ENCODE results near the gene TBX10.

Gene TBX10

GRCh38 chr11:67613960-67614715 is 25.4 kb downstream of the TBX10 start:
- Histone ChIP-seq H3K9me3 (no peaks in the 10 kb centered on the region), H3K27me3 (peaks cover 29% of the 10 kb centered on the region), H3K4me1 (ENCODE audit: control insufficient read depth in 1 of 2, insufficient read depth in 1 of 2, low read depth in 1 of 2, low read length in 1 of 2) (peaks cover 13% of the 10 kb centered on the region in 2 experiments), H3K27ac (peak overlapping the region; percentile 80), H3K36me3 (peaks cover 34% of the 10 kb centered on the region), H3K4me3 (ENCODE audit: low read depth in 1 of 2, low read length in 1 of 2) (peak overlapping the region; percentile 57 to 64)
- TF ChIP-seq CTCF (IDR thresholded peaks at IDR 0.05) = peak; percentile 48

- H3K4me1 ChIP-seq (ENCODE audit: control insufficient read depth in 1 of 2, insufficient read depth in 1 of 2, low read depth in 1 of 2, low read length in 1 of 2) = peaks cover 13% of the 10 kb centered on the region in 2 experiments
- H3K27ac ChIP-seq = peak overlapping the region; percentile 80
- H3K36me3 ChIP-seq = peaks cover 38% of the 10 kb centered on the region
- H3K27me3 ChIP-seq = peaks cover 29% of the 10 kb centered on the region
- TF ChIP-seq CTCF (IDR thresholded peaks at IDR 0.05) = no peak
- H3K4me3 ChIP-seq (ENCODE audit: low read depth in 1 of 2, low read length in 1 of 2) = peak overlapping the region; percentile 57 to 64
- no peaks in the 10 kb centered on the region for H3K9me3 ChIP-seq
Measured at GRCh38 chr11:67613313-67613959, 26.1 kb downstream of the TBX10 start.

GRCh38 chr11:67612751-67613150 is 26.8 kb downstream of the TBX10 start:
- Histone ChIP-seq H3K9me3 (no peaks in the 10 kb centered on the region), H3K27me3 (peaks cover 26% of the 10 kb centered on the region), H3K27ac (peak overlapping the region; percentile 80), H3K4me3 (ENCODE audit: low read depth in 1 of 2, low read length in 1 of 2) (no peak overlapping the region), H3K4me1 (ENCODE audit: control insufficient read depth in 1 of 2, insufficient read depth in 1 of 2, low read depth in 1 of 2, low read length in 1 of 2) (peaks cover 13 to 14% of the 10 kb centered on the region in 2 experiments), H3K36me3 (peaks cover 38% of the 10 kb centered on the region)
- no peak for TF ChIP-seq CTCF (IDR thresholded peaks at IDR 0.05)

GRCh38 chr11:67611704-67612587 is 27.6 kb downstream of the TBX10 start:
- H3K4me1 ChIP-seq (ENCODE audit: control insufficient read depth in 1 of 2, insufficient read depth in 1 of 2, low read depth in 1 of 2, low read length in 1 of 2) = peaks cover 21 to 22% of the 10 kb centered on the region in 2 experiments

More at GRCh38 chr11:67611704-67612587, 27.6 kb downstream of the TBX10 start:
- TF ChIP-seq CTCF (IDR thresholded peaks at IDR 0.05) = no peak
- Histone ChIP-seq H3K36me3 (peaks cover 38% of the 10 kb centered on the region), H3K27me3 (peaks cover 18% of the 10 kb centered on the region), H3K9me3 (no peaks in the 10 kb centered on the region), H3K4me3 (ENCODE audit: low read depth in 1 of 2, low read length in 1 of 2) (no peak overlapping the region), H3K27ac (no peak overlapping the region)

All from neutrophil (primary cell).